H9 (cell line): ENCODE results near the gene NR2F1-AS1. TPM values are rescaled to one million over a fixed set of nuclear protein-coding genes. Genes with fewer than 3 reads are reported as not detected.

Experiments used
- DNase-seq: peaks from one replicate; pipeline ENCODE4 v3.0.0-alpha.2; 2017
- H2AFZ ChIP-seq: one replicate; pipeline ENCODE4 v1.6.1; 2013; ENCODE audit warnings: mild to moderate bottlenecking, low read length, control low read depth, moderate library complexity
- H2AK5ac ChIP-seq: 2 replicates; pipeline ENCODE4 v1.6.1; 2013; ENCODE audit warnings: low read length, control low read depth, mixed read lengths; ENCODE audit not compliant: insufficient read length
- H2BK120ac ChIP-seq: one replicate; pipeline ENCODE4 v1.6.1; 2013; ENCODE audit warnings: low read depth, mild to moderate bottlenecking, low read length, control low read depth, inconsistent platforms; ENCODE audit not compliant: poor library complexity, severe bottlenecking
- H2BK12ac ChIP-seq: 2 replicates; pipeline ENCODE4 v1.6.1; 2013; ENCODE audit warnings: low read length, control low read depth, mixed read lengths, low read depth; ENCODE audit not compliant: insufficient read length
- H2BK15ac ChIP-seq: 2 replicates; pipeline ENCODE4 v1.6.1; 2013; ENCODE audit warnings: low read depth, low read length, control low read depth
- H2BK20ac ChIP-seq: one replicate; pipeline ENCODE4 v1.6.1; 2013; ENCODE audit warnings: low read depth, mild to moderate bottlenecking, low read length, control low read depth, inconsistent platforms; ENCODE audit not compliant: poor library complexity, severe bottlenecking
- H2BK5ac ChIP-seq: 2 replicates; pipeline ENCODE4 v1.6.1; 2013; ENCODE audit warnings: low read length, control low read depth, mixed read lengths; ENCODE audit not compliant: insufficient read length
- H3K14ac ChIP-seq: 2 replicates; pipeline ENCODE4 v1.6.1; 2013; ENCODE audit warnings: low read length, control low read depth; ENCODE audit not compliant: insufficient read depth
- H3K18ac ChIP-seq: 2 replicates; pipeline ENCODE4 v1.6.1; 2013; ENCODE audit warnings: low read depth, mild to moderate bottlenecking, mixed read lengths, low read length, control low read depth; ENCODE audit not compliant: insufficient read length
- H3K23ac ChIP-seq: 2 replicates; pipeline ENCODE4 v1.6.1; 2013; ENCODE audit warnings: low read length, control low read depth, mixed read lengths, low read depth; ENCODE audit not compliant: insufficient read length
- H3K23me2 ChIP-seq: 2 replicates; pipeline ENCODE4 v1.6.1; 2013; ENCODE audit warnings: low read depth, mild to moderate bottlenecking, mixed read lengths, low read length, control low read depth; ENCODE audit not compliant: insufficient read length, poor library complexity, severe bottlenecking
- H3K27ac ChIP-seq: 2 replicates; pipeline ENCODE4 v1.5.1; 2013; ENCODE audit warnings: low read length, control low read depth, mixed read lengths, low read depth; ENCODE audit not compliant: insufficient read length
- H3K27me3 ChIP-seq: 2 replicates; pipeline ENCODE4 v1.6.1; 2013; ENCODE audit warnings: low read length, control low read depth, inconsistent platforms; ENCODE audit not compliant: insufficient read depth
- H3K4ac ChIP-seq: 2 replicates; pipeline ENCODE4 v1.6.1; 2013; ENCODE audit warnings: low read depth, mild to moderate bottlenecking, control low read depth, inconsistent platforms, low read length, moderate library complexity
- H3K4me1 ChIP-seq: 2 replicates; pipeline ENCODE4 v1.6.1; 2013; ENCODE audit warnings: low read length, control low read depth, inconsistent platforms; ENCODE audit not compliant: insufficient read depth
- H3K4me2 ChIP-seq: 2 replicates; pipeline ENCODE4 v1.6.1; 2013; ENCODE audit warnings: low read length, control low read depth, mixed read lengths; ENCODE audit not compliant: insufficient read length, insufficient read depth
- H3K56ac ChIP-seq: 2 replicates; pipeline ENCODE4 v1.6.1; 2013; ENCODE audit warnings: low read depth, mild to moderate bottlenecking, mixed read lengths, low read length, control low read depth; ENCODE audit not compliant: insufficient read length
- H3K79me1 ChIP-seq: 2 replicates; pipeline ENCODE4 v1.6.1; 2013; ENCODE audit warnings: low read depth, mild to moderate bottlenecking, moderate library complexity, low read length, control low read depth, inconsistent platforms; ENCODE audit not compliant: insufficient read depth, poor library complexity, severe bottlenecking
- H3K79me2 ChIP-seq: 2 replicates; pipeline ENCODE4 v1.6.1; 2013; ENCODE audit warnings: low read length, control low read depth, inconsistent platforms; ENCODE audit not compliant: insufficient read depth
- H3K9ac ChIP-seq: 2 replicates; pipeline ENCODE4 v1.6.1; 2013; ENCODE audit warnings: low read length, control low read depth, mixed read lengths; ENCODE audit not compliant: insufficient read length; ENCODE audit errors: extremely low read depth
- H3K9me3 ChIP-seq: one replicate; pipeline ENCODE4 v1.6.1; 2013; ENCODE audit warnings: low read depth, low read length, inconsistent platforms; ENCODE audit not compliant: control insufficient read depth
- H3T11ph ChIP-seq: one replicate; pipeline ENCODE4 v1.6.1; 2013; ENCODE audit warnings: mild to moderate bottlenecking, low read length, control low read depth, inconsistent platforms
- H4K20me1 ChIP-seq: one replicate; pipeline ENCODE4 v1.6.1; 2013; ENCODE audit not compliant: control insufficient read depth, insufficient read length, insufficient read depth
- H4K5ac ChIP-seq: 2 replicates; pipeline ENCODE4 v1.6.1; 2013; ENCODE audit warnings: low read depth, mild to moderate bottlenecking, mixed read lengths, low read length, control low read depth; ENCODE audit not compliant: insufficient read length
- H4K8ac ChIP-seq: replicated peaks from 2 replicates; pipeline ENCODE4 v1.6.1; 2013; ENCODE audit warnings: low read length, control low read depth, mixed read lengths, low read depth; ENCODE audit not compliant: insufficient read length
- H4K91ac ChIP-seq: 2 replicates; pipeline ENCODE4 v1.6.1; 2013; ENCODE audit warnings: low read depth, mild to moderate bottlenecking, moderate library complexity, mixed read lengths, low read length, control low read depth; ENCODE audit not compliant: insufficient read length
- H3K27ac Mint-ChIP-seq, 3 experiments: 2 replicates in 2 of 3; 3 replicates in 1 of 3; pipeline ENCODE4 v1.8.0; 2020 to 2021; ENCODE audit warnings: mixed read lengths in 3 of 3, mild to moderate bottlenecking in 1 of 3, moderate library complexity in 1 of 3
- H3K27me3 Mint-ChIP-seq: 2 replicates; pipeline ENCODE4 v1.8.0; 2021; ENCODE audit warnings: low read depth, mild to moderate bottlenecking, moderate library complexity, mixed read lengths
- H3K36me3 Mint-ChIP-seq, 3 experiments: 2 replicates in 2 of 3; 3 replicates in 1 of 3; pipeline ENCODE4 v1.8.0; 2020 to 2021; ENCODE audit warnings: low read depth in 3 of 3, mixed read lengths in 3 of 3; ENCODE audit not compliant: insufficient read depth in 1 of 3
- H3K4me1 Mint-ChIP-seq, 2 experiments: 2 replicates each; pipeline ENCODE4 v1.8.0; 2020; ENCODE audit warnings: mixed read lengths in 2 of 2
- H3K4me3 Mint-ChIP-seq, 2 experiments: 2 replicates in 1 of 2; 3 replicates in 1 of 2; pipeline ENCODE4 v1.8.0; 2020 to 2021; ENCODE audit warnings: mild to moderate bottlenecking in 2 of 2, mixed read lengths in 2 of 2, moderate library complexity in 1 of 2
- H3K9me3 Mint-ChIP-seq, 2 experiments: 2 replicates in 1 of 2; 3 replicates in 1 of 2; pipeline ENCODE4 v1.8.0; 2020; ENCODE audit warnings: mild to moderate bottlenecking in 2 of 2, mixed read lengths in 2 of 2, moderate library complexity in 1 of 2
- CTCF ChIP-seq: fragments of 200-600 bp; sonication (generic); conservative IDR thresholded peaks from 3 replicates; pipeline ENCODE4 v1.8.0; 2021; ENCODE audit warnings: antibody characterized with exemption, mild to moderate bottlenecking
- WGBS: extraction: QIAGEN DNeasy Blood & Tissue Kit; methylation state at CpG from one replicate; pipeline ENCODE4 v1.1.7; 2013; ENCODE audit warnings: missing lambda C conversion rate, low lambda C conversion rate, mixed read lengths; ENCODE audit not compliant: insufficient read length; ENCODE audit errors: extremely low coverage; 5-methylcytosine and 5-hydroxymethylcytosine counted together
- total RNA-seq: library from RNA; stranded (reverse); gene quantifications from 2 replicates; pipeline ENCODE4 v1.2.1, GENCODE V29; 2021

NR2F1-AS1 gene
- total RNA-seq, 1 experiment from 2014 or later, result 1.9 TPM

DNA sequence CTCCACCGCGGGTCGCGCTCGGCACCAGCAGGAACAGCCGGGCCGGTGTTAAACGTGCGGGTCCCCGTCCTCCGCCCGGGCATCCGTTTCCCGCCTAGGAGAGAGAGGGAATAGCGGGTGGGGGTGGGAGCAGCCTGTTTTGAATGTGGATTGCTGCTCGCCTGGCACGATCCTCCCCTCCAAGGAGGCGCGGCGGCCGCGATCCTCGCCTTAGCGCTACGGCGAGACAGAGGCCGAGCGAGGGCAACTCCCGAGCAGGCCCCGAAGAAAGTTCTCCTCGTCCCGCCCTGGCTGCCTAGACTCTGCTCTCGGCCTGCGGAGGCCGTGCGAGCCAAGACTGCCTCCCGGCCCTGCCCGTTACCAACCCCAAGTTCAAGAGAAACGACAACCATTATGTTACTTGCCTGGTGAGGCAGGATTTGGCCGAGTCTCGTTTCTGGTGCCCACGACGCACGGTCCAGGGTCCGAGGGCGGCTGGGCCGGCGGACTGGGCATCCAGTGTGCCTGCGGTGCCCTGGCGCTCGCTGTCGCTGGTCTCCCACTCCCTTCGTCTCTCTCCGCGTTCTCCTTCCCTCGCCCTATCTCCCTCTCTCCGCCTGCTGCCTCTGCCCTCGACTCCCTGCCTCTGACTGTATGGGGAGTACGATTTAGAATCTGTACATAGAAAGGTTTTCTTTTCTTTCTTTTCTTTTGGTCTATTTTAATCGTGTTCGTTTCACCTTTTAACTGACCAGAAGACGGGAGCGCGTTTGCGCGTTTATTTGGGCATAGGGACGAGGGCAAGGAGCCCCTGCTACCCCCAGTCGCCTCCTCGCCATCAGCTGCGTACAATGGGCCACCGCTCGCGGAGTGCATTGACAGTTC, 724 bp downstream of the NR2F1-AS1 start:
- peak; percentile 64 for DNase-seq
- H3K27ac ChIP-seq, result no peak overlapping the region
- H3K9ac ChIP-seq, result no peak overlapping the region

More for the DNA sequence above, 724 bp downstream of the NR2F1-AS1 start:
- H3K27me3 Mint-ChIP-seq, result peaks cover 8% of the 10 kb centered on the region
- Histone ChIP-seq H2BK12ac (no peak overlapping the region), H4K20me1 (no peaks in the 10 kb centered on the region), H3K27me3 (peaks cover 69% of the 10 kb centered on the region), H3K4ac (no peak overlapping the region), H3K56ac (no peak overlapping the region), H4K8ac (no peak overlapping the region), H2BK15ac (no peak overlapping the region), H3K18ac (no peak overlapping the region), H2BK120ac (no peak overlapping the region), H3K79me2 (no peaks in the 10 kb centered on the region), H2BK20ac (no peak overlapping the region), H2AFZ (no peak overlapping the region), H3K9me3 (no peaks in the 10 kb centered on the region), H4K91ac (no peak overlapping the region), H3K23ac (no peak overlapping the region), H2AK5ac (no peak overlapping the region), H3K4me2 (peak overlapping the region; percentile 49), H2BK5ac (no peak overlapping the region), H3K79me1 (no peaks in the 10 kb centered on the region), H3K4me1 (no peaks in the 10 kb centered on the region; the same call in 1 of the 2 replicates), H3K14ac (no peak overlapping the region), H4K5ac (no peak overlapping the region), H3T11ph (no peak overlapping the region), H3K23me2 (peaks cover 12% of the 10 kb centered on the region)
- no peak for TF ChIP-seq CTCF
- H3K36me3 Mint-ChIP-seq, result no peaks in the 10 kb centered on the region
- no peak overlapping the region for H3K27ac Mint-ChIP-seq
- WGBS, result no CpG with 5 or more reads among the region's 73 CpGs
- peak overlapping the region in 1 of 2 experiments; percentile 46; a peak in 4 of 5 replicates for H3K4me3 Mint-ChIP-seq
- H3K4me1 Mint-ChIP-seq, result peaks cover 14 to 24% of the 10 kb centered on the region in 2 experiments
- peaks cover 0 to 3% of the 10 kb centered on the region in 2 experiments; a peak in 3 of 5 replicates for H3K9me3 Mint-ChIP-seq
